HL-60 (cell line): Measurements from ENCODE around the gene GRID2.

ENCODE experiments used
- DNase-seq, 2 experiments: peaks; one replicate each; pipeline ENCODE4 v3.0.0-alpha.2; 2010 to 2020; ENCODE audit warnings: low read depth in 1 of 2, low spot score in 1 of 2
- H3K27ac ChIP-seq: fragments of 250-450 bp; sonication (Bioruptor Pico); replicated peaks from 2 replicates; pipeline ENCODE4 v1.5.1; 2020; ENCODE audit warnings: mild to moderate bottlenecking, moderate library complexity
- H3K27me3 ChIP-seq: fragments of 250-450 bp; sonication (Bioruptor Pico); 2 replicates; pipeline ENCODE4 v1.5.1; 2021; ENCODE audit warnings: mild to moderate bottlenecking, moderate library complexity; ENCODE audit not compliant: insufficient read depth, poor library complexity, severe bottlenecking
- H3K4me3 ChIP-seq: replicated peaks from 2 replicates; pipeline ENCODE4 v1.5.1; 2011; ENCODE audit warnings: mild to moderate bottlenecking, control low read depth, low read length; ENCODE audit not compliant: insufficient read depth
- CTCF ChIP-seq: IDR thresholded peaks from one replicate; pipeline ENCODE4 v1.5.1; 2011; ENCODE audit warnings: low read length, control low read depth, inconsistent platforms; ENCODE audit not compliant: insufficient read depth
- GABPA ChIP-seq: IDR thresholded peaks from 2 replicates; pipeline ENCODE4 v1.6.1; 2012; ENCODE audit warnings: low read depth
- POLR2AphosphoS5 ChIP-seq: IDR thresholded peaks from 2 replicates; pipeline ENCODE4 v1.6.1; 2012; ENCODE audit warnings: low read depth
- REST ChIP-seq: IDR thresholded peaks from 2 replicates; pipeline ENCODE4 v1.6.1; 2012; ENCODE audit warnings: low read depth; ENCODE audit not compliant: insufficient replicate concordance
- SPI1 ChIP-seq: IDR thresholded peaks from 2 replicates; pipeline ENCODE4 v1.6.1; 2012; ENCODE audit warnings: low read depth, mild to moderate bottlenecking, borderline replicate concordance

GRID2 gene

DNA sequence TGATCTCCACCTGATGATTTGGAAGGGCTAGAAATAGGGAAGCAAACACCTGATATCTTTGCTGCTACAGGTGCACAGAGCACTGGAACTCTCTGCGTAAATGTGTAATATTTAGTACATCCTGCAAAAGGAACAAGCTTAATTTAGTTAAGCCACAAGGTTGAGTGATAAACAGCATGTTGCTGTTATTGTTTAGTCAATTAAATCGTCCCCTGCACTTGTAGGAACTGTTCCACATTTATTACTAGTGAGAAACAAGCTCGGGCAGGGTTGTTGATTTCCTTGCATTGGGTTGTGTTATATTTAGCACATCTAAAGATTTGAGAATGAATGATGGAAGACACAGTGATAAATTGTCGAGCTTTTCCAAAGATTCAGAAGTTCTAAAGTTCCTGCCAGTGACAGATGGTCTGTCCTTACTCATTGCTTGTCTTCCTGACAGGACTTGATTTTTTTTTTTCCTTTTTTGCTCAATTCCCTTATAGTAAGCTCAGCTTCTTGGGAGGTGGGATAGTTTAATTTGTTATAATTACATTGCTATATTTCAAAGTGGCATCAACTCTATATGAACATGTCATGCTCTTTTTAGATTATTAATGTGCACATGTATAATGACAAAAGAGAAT lies 897.8 kb downstream of the GRID2 start:
- Histone ChIP-seq H3K27ac (no peak overlapping the region), H3K27me3 (no peaks in the 10 kb centered on the region), H3K4me3 (no peak overlapping the region)
- DNase-seq, result no peak
- TF ChIP-seq REST (no peak), POLR2AphosphoS5 (no peak), GABPA (no peak), SPI1 (no peak), CTCF (no peak)

- H3K4me3 ChIP-seq, result no peak overlapping the region
- no peaks in the 10 kb centered on the region for H3K27me3 ChIP-seq
- DNase-seq, result no peak
- TF ChIP-seq REST (no peak), POLR2AphosphoS5 (no peak), SPI1 (no peak), GABPA (no peak), CTCF (no peak)
- H3K27ac ChIP-seq, result no peak overlapping the region
Observed at GRCh38 chr4:93203708-93204107, 899.9 kb downstream of the GRID2 start.

DNA sequence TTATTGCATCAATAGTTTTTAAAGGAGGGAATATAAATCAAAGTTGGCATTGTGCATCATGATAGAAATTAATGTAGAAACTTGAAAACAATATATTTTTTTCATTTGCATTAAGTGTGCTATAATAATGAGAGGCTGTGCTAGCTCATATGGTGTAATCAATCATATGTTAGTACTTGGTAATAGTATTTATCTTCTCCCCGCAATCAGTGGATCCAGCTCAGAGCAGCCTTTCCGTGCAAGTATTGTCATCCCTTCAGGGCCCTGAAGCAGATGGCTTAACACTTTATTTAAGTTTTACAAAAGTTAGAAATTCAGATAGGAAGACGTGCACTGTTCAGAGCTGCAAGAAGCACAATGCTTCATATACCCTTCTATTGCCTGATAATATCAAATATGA lies 908.5 kb downstream of the GRID2 start:
- Histone ChIP-seq H3K27me3 (no peaks in the 10 kb centered on the region), H3K27ac (no peak overlapping the region), H3K4me3 (no peak overlapping the region)
- TF ChIP-seq SPI1 (no peak), REST (no peak), GABPA (no peak), CTCF (no peak), POLR2AphosphoS5 (no peak)
- DNase-seq, result no peak
